ENCODE measurements around the gene ARHGEF38.
"Not testable (repeated sequence)": the region's sequence is repeated elsewhere in the genome, so short reads cannot be mapped to it uniquely, and the experiment has no call there.

DNA sequence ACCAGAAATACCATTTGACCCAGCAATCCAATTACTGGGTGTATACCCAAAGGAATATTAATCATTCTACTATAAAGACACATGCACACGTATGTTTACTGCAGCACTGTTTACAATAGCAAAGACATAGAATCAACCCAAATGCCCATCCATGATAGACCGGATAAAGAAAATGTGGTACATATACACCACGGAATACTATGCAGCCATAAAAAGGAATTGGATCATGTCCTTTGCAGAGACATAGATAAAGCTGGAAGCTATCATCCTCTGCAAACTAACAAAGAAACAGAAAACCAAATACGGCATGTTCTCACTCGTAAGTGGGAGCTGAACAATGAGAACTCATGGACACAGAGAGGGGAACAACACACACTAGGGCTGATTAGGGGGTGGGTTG is 57.4 kb downstream of the ARHGEF38 start:
- TF ChIP-seq, protein P1, sequence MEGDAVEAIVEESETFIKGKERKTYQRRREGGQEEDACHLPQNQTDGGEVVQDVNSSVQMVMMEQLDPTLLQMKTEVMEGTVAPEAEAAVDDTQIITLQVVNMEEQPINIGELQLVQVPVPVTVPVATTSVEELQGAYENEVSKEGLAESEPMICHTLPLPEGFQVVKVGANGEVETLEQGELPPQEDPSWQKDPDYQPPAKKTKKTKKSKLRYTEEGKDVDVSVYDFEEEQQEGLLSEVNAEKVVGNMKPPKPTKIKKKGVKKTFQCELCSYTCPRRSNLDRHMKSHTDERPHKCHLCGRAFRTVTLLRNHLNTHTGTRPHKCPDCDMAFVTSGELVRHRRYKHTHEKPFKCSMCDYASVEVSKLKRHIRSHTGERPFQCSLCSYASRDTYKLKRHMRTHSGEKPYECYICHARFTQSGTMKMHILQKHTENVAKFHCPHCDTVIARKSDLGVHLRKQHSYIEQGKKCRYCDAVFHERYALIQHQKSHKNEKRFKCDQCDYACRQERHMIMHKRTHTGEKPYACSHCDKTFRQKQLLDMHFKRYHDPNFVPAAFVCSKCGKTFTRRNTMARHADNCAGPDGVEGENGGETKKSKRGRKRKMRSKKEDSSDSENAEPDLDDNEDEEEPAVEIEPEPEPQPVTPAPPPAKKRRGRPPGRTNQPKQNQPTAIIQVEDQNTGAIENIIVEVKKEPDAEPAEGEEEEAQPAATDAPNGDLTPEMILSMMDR (IDR thresholded peaks at IDR 0.05) = not testable (repeated sequence)
- not testable (repeated sequence) for TF ChIP-seq POLR2A (IDR thresholded peaks at IDR 0.05)
